ENCODE data around the gene RNPEPL1.

Gene RNPEPL1

DNA sequence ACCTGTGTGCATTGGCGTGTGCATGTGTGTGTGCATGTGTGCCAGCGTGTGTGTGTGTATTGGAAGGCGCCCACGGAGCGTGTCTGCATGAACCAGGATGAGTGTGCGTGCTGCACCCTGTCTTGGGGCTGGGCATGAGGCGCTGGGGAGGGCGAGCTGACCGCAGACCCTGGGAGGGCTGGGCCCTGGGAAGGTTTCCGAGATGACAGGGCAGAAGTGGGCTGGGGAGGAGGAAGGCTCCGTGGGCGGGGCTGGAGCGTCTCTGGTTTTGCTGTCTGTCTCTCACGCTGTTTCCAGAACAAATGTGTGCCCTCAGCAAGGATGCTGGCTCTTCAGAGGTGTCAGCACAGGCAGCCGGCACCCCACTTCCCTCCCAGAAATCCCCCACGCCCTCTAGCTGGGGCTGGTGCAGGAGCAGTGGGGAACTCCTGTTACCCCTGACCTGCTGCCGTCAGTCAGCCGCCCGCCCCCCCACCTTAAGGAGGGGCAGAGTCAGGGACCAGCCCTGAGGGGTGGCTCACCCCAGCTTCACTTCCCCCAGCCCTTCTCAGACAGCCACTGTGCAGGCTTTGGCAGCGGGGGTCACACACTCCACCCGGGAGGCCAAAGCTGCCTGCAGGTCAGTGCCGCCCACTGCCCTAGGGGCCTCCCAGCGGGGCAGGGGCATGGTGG is 56.8 kb downstream of the RNPEPL1 start, which contains the start of gene GPR35:
GPR35 (plus strand) TSS at position 531 of the 672 bp plus-strand sequence. CDS start 4,473 bp downstream, outside the sequence.
- Histone ChIP-seq H3K9ac (ENCODE audit: low read depth in 1 of 2, low read length in 2 of 2) (no peak within 1 kb of the TSS), H3K27ac (ENCODE audit: low read depth in 2 of 2, low read length in 2 of 2) (peak within 1 kb of the TSS in 1 of 2 donors; percentile 67)

DNA sequence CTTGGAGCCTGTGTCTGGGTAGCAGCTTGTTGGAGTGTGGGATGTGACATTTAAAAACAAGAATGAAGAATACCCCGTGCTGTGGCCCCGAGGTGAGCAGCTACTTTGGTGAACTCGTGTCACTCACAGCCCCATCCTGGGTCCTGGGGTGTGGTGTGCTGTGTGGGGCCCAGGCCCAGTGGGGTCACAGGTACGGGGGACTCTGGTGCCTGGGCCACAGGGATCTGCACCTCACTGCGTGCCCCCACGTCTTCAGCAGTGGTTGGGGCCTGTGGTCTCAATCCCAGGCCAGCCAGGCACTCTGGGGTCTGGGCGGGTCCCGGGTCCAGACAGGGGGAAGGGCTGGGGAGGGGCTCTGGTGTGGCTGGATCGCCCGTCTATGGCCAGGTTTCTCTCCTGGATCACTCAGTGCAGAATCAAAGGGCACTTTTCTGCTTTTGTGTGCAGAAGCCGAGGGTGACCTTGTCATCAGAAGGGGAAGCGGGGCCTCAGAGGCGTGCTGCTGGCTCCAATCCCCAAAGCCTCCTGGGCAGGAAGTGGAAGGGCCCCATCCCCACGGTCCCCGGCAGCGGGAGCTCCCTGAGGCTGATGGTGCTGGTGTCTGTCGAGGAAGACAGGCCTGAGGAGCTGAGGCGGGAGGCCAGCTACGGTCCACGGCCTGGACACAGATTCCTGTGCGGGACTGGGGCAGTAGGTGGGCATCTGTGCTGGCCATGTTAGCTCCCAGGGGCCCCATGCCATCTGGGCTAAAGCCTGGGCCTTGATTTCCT is 58.4 kb downstream of the RNPEPL1 start:
- peak overlapping the region in 1 of 2 donors; percentile 32 for H3K9ac ChIP-seq (ENCODE audit: low read depth in 1 of 2, low read length in 2 of 2)

More for the DNA sequence above, 56.8 kb downstream of the RNPEPL1 start, which contains the start of gene GPR35:
- no peaks in the 10 kb centered on the region for H3K27me3 ChIP-seq (ENCODE audit: control insufficient read depth in 2 of 2, insufficient read depth in 2 of 2, low read length in 2 of 2)
- H3K36me3 ChIP-seq (ENCODE audit: control insufficient read depth in 2 of 2, insufficient read depth in 2 of 2, low read length in 2 of 2) = peaks cover 7 to 15% of the 10 kb centered on the region in 2 donors
- peaks cover 10 to 11% of the 10 kb centered on the region in 2 donors for H3K4me1 ChIP-seq (ENCODE audit: control insufficient read depth in 2 of 2, insufficient read depth in 2 of 2, low read length in 2 of 2)
- peak within 1 kb of the TSS in 1 of 2 donors; percentile 20 for H3K4me3 ChIP-seq (ENCODE audit: low read length in 2 of 2)
- H3K9me3 ChIP-seq (ENCODE audit: control insufficient read depth in 2 of 2, low read length in 2 of 2) = no peaks in the 10 kb centered on the region

GRCh38 chr2:240627736-240628506 is 59.6 kb downstream of the RNPEPL1 start:
- H3K27ac ChIP-seq (ENCODE audit: low read depth in 2 of 2, low read length in 2 of 2) = no peak overlapping the region
- H3K9ac ChIP-seq (ENCODE audit: low read depth in 1 of 2, low read length in 2 of 2) = no peak overlapping the region
- no peaks in the 10 kb centered on the region for H3K27me3 ChIP-seq (ENCODE audit: control insufficient read depth in 2 of 2, insufficient read depth in 2 of 2, low read length in 2 of 2)
- no peak overlapping the region for H3K4me3 ChIP-seq (ENCODE audit: low read length in 2 of 2)
- no peaks in the 10 kb centered on the region for H3K9me3 ChIP-seq (ENCODE audit: control insufficient read depth in 2 of 2, low read length in 2 of 2)
- H3K4me1 ChIP-seq (ENCODE audit: control insufficient read depth in 2 of 2, insufficient read depth in 2 of 2, low read length in 2 of 2) = peaks cover 0 to 7% of the 10 kb centered on the region in 2 donors
- peaks cover 10 to 14% of the 10 kb centered on the region in 2 donors for H3K36me3 ChIP-seq (ENCODE audit: control insufficient read depth in 2 of 2, insufficient read depth in 2 of 2, low read length in 2 of 2)

More for the DNA sequence above, 58.4 kb downstream of the RNPEPL1 start:
- H3K4me1 ChIP-seq (ENCODE audit: control insufficient read depth in 2 of 2, insufficient read depth in 2 of 2, low read length in 2 of 2) = peaks cover 6 to 10% of the 10 kb centered on the region in 2 donors
- peaks cover 11 to 13% of the 10 kb centered on the region in 2 donors for H3K36me3 ChIP-seq (ENCODE audit: control insufficient read depth in 2 of 2, insufficient read depth in 2 of 2, low read length in 2 of 2)
- H3K27ac ChIP-seq (ENCODE audit: low read depth in 2 of 2, low read length in 2 of 2) = peak overlapping the region in 1 of 2 donors; percentile 67
- H3K4me3 ChIP-seq (ENCODE audit: low read length in 2 of 2) = peak overlapping the region in 1 of 2 donors; percentile 20
- H3K9me3 ChIP-seq (ENCODE audit: control insufficient read depth in 2 of 2, low read length in 2 of 2) = no peaks in the 10 kb centered on the region
- H3K27me3 ChIP-seq (ENCODE audit: control insufficient read depth in 2 of 2, insufficient read depth in 2 of 2, low read length in 2 of 2) = no peaks in the 10 kb centered on the region

DNA sequence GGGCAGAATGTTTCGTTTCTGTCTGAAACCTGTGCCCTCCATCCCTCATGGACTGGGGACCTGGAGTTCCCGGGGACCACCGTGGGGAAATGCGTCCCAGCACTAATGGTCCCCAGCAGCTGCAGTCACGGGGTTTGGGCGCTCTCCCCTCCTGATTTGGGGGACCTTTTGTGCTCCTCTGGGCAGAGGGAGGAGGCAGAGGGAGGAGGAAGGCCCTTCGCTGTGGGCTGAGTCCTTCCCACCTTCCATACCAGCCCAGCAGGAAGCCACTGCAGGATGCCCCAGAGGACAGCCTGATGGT is 60.2 kb downstream of the RNPEPL1 start:
- H3K36me3 ChIP-seq (ENCODE audit: control insufficient read depth in 2 of 2, insufficient read depth in 2 of 2, low read length in 2 of 2) = peaks cover 10 to 14% of the 10 kb centered on the region in 2 donors
- no peaks in the 10 kb centered on the region for H3K9me3 ChIP-seq (ENCODE audit: control insufficient read depth in 2 of 2, low read length in 2 of 2)

GRCh38 chr2:240628808-240629618 is 60.7 kb downstream of the RNPEPL1 start:
- no peak overlapping the region for H3K9ac ChIP-seq (ENCODE audit: low read depth in 1 of 2, low read length in 2 of 2)
- peaks cover 0 to 7% of the 10 kb centered on the region in 2 donors for H3K4me1 ChIP-seq (ENCODE audit: control insufficient read depth in 2 of 2, insufficient read depth in 2 of 2, low read length in 2 of 2)
- H3K27ac ChIP-seq (ENCODE audit: low read depth in 2 of 2, low read length in 2 of 2) = no peak overlapping the region
- H3K9me3 ChIP-seq (ENCODE audit: control insufficient read depth in 2 of 2, low read length in 2 of 2) = peaks cover 0 to 4% of the 10 kb centered on the region in 2 donors
- peaks cover 10 to 14% of the 10 kb centered on the region in 2 donors for H3K36me3 ChIP-seq (ENCODE audit: control insufficient read depth in 2 of 2, insufficient read depth in 2 of 2, low read length in 2 of 2)
- no peak overlapping the region for H3K4me3 ChIP-seq (ENCODE audit: low read length in 2 of 2)
- H3K27me3 ChIP-seq (ENCODE audit: control insufficient read depth in 2 of 2, insufficient read depth in 2 of 2, low read length in 2 of 2) = no peaks in the 10 kb centered on the region

More for the DNA sequence above, 60.2 kb downstream of the RNPEPL1 start:
- Histone ChIP-seq H3K4me1 (ENCODE audit: control insufficient read depth in 2 of 2, insufficient read depth in 2 of 2, low read length in 2 of 2) (peaks cover 0 to 7% of the 10 kb centered on the region in 2 donors), H3K27ac (ENCODE audit: low read depth in 2 of 2, low read length in 2 of 2) (no peak overlapping the region), H3K4me3 (ENCODE audit: low read length in 2 of 2) (no peak overlapping the region), H3K9ac (ENCODE audit: low read depth in 1 of 2, low read length in 2 of 2) (no peak overlapping the region), H3K27me3 (ENCODE audit: control insufficient read depth in 2 of 2, insufficient read depth in 2 of 2, low read length in 2 of 2) (no peaks in the 10 kb centered on the region)

DNA sequence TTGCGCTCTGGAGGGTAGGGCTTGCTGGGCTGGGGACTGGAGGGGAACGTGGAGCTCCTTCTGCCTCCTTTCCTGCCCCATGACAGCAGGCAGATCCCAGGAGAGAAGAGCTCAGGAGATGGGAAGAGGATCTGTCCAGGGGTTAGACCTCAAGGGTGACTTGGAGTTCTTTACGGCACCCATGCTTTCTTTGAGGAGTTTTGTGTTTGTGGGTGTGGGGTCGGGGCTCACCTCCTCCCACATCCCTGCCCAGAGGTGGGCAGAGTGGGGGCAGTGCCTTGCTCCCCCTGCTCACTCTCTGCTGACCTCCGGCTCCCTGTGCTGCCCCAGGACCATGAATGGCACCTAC is 61.3 kb downstream of the RNPEPL1 start:
- H3K4me3 ChIP-seq (ENCODE audit: low read length in 2 of 2) = no peak overlapping the region
- H3K27ac ChIP-seq (ENCODE audit: low read depth in 2 of 2, low read length in 2 of 2) = no peak overlapping the region
- H3K9me3 ChIP-seq (ENCODE audit: control insufficient read depth in 2 of 2, low read length in 2 of 2) = peaks cover 1 to 4% of the 10 kb centered on the region in 2 donors
- H3K36me3 ChIP-seq (ENCODE audit: control insufficient read depth in 2 of 2, insufficient read depth in 2 of 2, low read length in 2 of 2) = peaks cover 10 to 14% of the 10 kb centered on the region in 2 donors
- H3K4me1 ChIP-seq (ENCODE audit: control insufficient read depth in 2 of 2, insufficient read depth in 2 of 2, low read length in 2 of 2) = peaks cover 0 to 6% of the 10 kb centered on the region in 2 donors
- H3K27me3 ChIP-seq (ENCODE audit: control insufficient read depth in 2 of 2, insufficient read depth in 2 of 2, low read length in 2 of 2) = no peaks in the 10 kb centered on the region
- no peak overlapping the region for H3K9ac ChIP-seq (ENCODE audit: low read depth in 1 of 2, low read length in 2 of 2)

- Histone ChIP-seq H3K4me3 (ENCODE audit: low read length in 2 of 2) (no peak overlapping the region), H3K36me3 (ENCODE audit: control insufficient read depth in 2 of 2, insufficient read depth in 2 of 2, low read length in 2 of 2) (peaks cover 10 to 14% of the 10 kb centered on the region in 2 donors), H3K4me1 (ENCODE audit: control insufficient read depth in 2 of 2, insufficient read depth in 2 of 2, low read length in 2 of 2) (no peaks in the 10 kb centered on the region), H3K9ac (ENCODE audit: low read depth in 1 of 2, low read length in 2 of 2) (no peak overlapping the region), H3K9me3 (ENCODE audit: control insufficient read depth in 2 of 2, low read length in 2 of 2) (peaks cover 1 to 4% of the 10 kb centered on the region in 2 donors), H3K27ac (ENCODE audit: low read depth in 2 of 2, low read length in 2 of 2) (no peak overlapping the region), H3K27me3 (ENCODE audit: control insufficient read depth in 2 of 2, insufficient read depth in 2 of 2, low read length in 2 of 2) (no peaks in the 10 kb centered on the region)
These were observed 61.9 kb downstream of the RNPEPL1 start for GRCh38 chr2:240629968-240630770.
